ENCODE data around the gene PGPEP1.
"Not testable (repeated sequence)": the region's sequence is repeated elsewhere in the genome, so short reads cannot be mapped to it uniquely, and the experiment has no call there.

PGPEP1 gene

GRCh38 chr19:18308948-18309325 is 31.5 kb upstream of the PGPEP1 start:
- DNase-seq, result no peak

DNA sequence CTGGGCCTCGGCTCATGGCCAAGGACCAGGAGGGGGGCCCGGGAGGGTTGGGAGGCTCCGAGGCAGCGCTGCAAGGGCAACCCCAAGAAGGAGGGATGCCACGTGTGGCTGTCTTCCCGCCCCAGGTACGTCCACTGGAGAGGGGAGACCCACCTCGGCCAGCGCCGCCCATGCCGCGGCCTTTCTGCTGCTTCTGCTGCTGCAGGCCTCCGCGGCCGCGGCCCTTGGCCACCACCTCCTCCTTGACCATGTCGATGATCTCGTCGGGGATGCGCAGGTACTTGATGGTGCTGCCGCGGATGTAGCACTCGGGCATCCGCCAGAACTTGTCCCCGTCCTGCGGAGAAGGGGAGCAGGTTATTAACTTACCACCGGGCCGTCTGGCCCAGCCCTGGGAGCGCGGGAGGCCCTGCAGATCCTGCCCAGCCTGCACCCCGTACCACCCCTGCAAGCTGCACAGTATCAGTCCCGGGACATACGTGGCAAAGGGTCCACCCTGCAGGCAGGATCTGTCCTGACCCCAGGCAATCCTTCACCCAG is 30.8 kb upstream of the PGPEP1 start:
- DNase-seq, result no peak

- DNase-seq, result no peak
Measured at GRCh38 chr19:18310118-18310909, 30.1 kb upstream of the PGPEP1 start.

DNA sequence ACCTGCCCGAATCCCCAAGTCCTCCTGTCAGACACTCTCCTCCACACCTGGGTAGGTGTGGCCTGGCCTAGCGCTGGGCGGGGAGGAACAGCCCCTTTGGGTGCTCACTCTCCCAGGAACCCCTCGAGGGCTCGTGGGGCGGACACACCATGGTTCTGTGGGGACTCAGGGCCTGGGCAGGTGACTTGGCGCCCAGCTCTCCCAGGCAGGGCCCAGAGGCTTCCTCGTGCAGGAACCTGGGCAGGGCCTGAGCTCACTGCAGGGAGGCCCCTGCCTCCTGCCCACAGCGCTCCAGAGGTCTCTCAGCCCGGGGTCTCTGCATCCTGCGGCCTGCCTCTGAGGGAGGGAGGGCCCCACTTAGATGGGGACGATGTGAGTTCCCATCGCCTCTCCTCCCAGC is 29.4 kb upstream of the PGPEP1 start:
- no peak for DNase-seq

GRCh38 chr19:18311502-18312091 is 28.8 kb upstream of the PGPEP1 start:
- no peak for DNase-seq

DNA sequence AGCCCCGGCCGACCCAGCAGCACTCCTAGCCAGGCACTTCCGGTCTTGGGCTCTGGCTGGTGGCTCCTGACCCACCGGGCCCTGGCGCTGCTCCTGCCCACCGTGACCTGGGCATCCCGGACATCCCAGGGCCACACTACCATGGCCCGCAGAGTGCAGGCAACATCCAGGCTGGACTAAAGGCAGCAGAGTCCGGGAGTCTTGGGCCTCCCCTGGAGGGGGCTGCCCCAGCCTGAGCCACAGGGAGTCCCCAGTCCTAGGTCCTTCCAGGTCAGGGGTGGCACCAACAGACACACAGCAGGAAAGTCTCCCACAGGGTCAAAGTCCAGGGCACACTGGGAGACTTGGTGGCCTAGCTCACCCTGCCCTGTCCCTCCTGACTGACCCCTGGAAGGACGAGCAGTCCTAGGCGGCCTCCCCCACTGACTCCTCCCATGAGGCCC is 28.3 kb upstream of the PGPEP1 start:
- DNase-seq, result no peak

GRCh38 chr19:18313398-18313797 is 27.0 kb upstream of the PGPEP1 start:
- DNase-seq, result no peak

GRCh38 chr19:18317961-18318800 is 22.2 kb upstream of the PGPEP1 start:
- DNase-seq, result no peak

DNA sequence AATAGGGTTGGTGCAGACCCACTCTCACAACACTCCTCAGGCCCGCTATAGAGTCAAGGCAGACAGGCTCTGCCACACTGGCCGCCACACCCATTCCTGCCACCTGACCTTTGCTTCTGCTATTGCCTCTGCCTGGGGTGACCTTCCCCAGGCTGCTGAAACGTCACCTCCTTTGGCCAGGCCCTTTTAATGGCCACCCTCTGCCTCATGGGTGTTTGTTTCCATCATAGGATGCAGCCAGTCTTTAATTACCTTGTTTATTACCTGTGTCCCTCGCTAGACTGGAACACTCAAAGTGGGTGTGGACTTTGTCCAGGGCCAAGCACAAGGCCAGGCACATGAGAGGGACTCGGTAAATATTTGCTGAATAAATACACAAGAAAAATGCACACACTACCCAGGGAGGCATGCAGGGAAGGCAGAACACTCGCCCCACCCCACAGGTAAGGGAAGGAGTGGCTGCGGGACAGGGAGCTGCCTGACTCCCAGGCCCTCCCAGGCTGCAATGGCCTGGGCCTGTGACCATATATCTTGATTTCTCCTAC is 20.7 kb upstream of the PGPEP1 start:
- no peak for DNase-seq

- no peak for DNase-seq
Measured at GRCh38 chr19:18320865-18321733, 19.3 kb upstream of the PGPEP1 start.

DNA sequence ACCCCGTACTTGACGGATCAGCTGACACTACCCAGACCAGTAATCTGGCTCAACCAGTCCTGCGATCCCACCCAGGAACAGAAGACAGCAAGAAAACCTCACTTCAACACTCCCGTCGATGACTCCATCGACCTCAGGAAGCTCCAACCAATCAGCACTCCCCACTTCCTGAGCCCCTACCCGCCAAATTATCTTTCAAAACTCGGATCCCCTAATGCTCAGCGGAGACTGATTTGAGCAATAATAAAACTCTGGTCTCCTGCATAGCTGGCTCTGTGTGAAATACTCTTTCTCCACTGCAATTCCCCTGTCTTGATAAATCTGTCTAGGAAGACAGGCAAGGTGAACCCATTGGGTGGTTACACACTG is 18.7 kb upstream of the PGPEP1 start:
- DNase-seq, result no peak

GRCh38 chr19:18322318-18322758 is 18.1 kb upstream of the PGPEP1 start:
- no peak for DNase-seq

DNA sequence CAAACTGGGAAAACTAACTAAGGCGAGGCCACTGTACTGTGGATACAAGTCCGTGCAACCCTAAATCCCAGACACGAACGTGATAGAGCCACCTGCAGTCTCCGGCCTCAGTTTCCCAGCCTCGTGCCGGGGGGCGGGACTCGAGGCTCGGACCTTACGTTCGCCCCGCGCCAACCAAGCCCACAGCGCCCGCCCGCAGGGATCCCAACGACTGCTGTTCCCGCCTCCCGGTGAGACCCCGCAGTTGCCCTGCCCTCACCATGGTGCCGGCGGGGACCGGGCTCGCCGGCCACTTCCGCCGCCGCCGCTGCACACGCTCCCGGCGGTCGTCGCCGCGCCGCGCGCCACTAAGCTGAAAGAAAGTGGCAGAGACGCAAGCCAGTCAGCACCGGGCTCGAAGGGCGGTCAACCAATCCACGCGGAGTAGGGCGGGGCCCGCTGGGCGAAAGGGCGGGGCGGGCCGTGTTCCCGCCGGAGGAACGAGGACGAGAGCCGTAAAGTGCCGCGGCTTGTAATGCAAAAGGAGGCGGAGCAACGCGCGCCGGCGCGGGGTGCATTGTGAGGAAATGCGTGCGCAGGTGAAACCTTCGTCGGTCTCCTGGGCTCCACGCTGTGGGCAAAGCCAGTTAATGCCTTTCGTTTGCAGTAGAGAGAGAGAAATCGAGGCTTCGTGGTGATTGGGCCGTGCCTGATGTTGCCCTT is 17.5 kb upstream of the PGPEP1 start, which contains the start of gene LSM4:
Gene LSM4, minus strand, starts transcription at position 318 of the 702 bp plus-strand sequence. Its CDS starts 56 bp downstream, at position 262.
- peak; percentile 98 for DNase-seq

DNA sequence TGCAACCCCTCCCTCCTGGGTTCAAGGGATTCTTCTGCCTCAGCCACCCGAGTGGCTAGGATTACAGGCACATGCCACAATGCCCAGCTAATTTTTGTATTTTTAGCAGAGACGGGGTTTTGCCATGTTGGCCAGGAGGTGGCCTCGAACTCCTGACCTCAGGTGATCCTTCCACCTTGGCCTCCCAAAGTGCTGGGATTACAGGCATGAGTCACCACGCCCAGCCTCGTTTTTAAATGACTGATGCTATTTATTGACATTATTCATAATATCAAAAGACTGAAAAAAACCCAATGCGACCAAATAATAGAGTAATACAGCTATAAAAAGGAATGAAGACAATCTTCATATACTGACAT is 16.0 kb upstream of the PGPEP1 start:
- not testable (repeated sequence) for DNase-seq

GRCh38 chr19:18326772-18327171 is 13.6 kb upstream of the PGPEP1 start:
- no peak for DNase-seq

GRCh38 chr19:18328340-18329034 is 11.9 kb upstream of the PGPEP1 start:
- peak; percentile 97 for DNase-seq

- no peak for DNase-seq
Measured at GRCh38 chr19:18329035-18329376, 11.4 kb upstream of the PGPEP1 start.

- no peak for DNase-seq
Measured at GRCh38 chr19:18330868-18331267, 9.5 kb upstream of the PGPEP1 start.

- no peak for DNase-seq
Measured at GRCh38 chr19:18332917-18333530, 7.4 kb upstream of the PGPEP1 start.

- DNase-seq, result no peak
Measured at GRCh38 chr19:18333680-18334079, 6.7 kb upstream of the PGPEP1 start.

Data from NCI-H1092 (cell line).